LNCaP clone FGC (cell line): ENCODE data around the gene EXT2.

Experiments used
- DNase-seq: peaks from one replicate; pipeline ENCODE4 v3.0.0-alpha.2; 2011; ENCODE audit warnings: low read depth
- H3K4me3 ChIP-seq: 2 replicates; pipeline ENCODE4 v1.5.1; 2011; ENCODE audit warnings: mild to moderate bottlenecking, low read depth, low read length, control low read depth
- CTCF ChIP-seq: IDR thresholded peaks from 2 replicates; pipeline ENCODE4 v1.5.1; 2012; ENCODE audit warnings: mild to moderate bottlenecking; ENCODE audit not compliant: control insufficient read depth, insufficient read depth; ENCODE audit errors: extremely low read depth

EXT2 gene

GRCh38 chr11:44288133-44288526 is 192.7 kb downstream of the EXT2 start:
- DNase-seq = no peak
- TF ChIP-seq CTCF = no peak
- no peak overlapping the region for H3K4me3 ChIP-seq

- no peak for DNase-seq
- TF ChIP-seq CTCF = no peak
Observed at GRCh38 chr11:44290208-44290607, 194.7 kb downstream of the EXT2 start.

More at GRCh38 chr11:44290208-44290607, 194.7 kb downstream of the EXT2 start:
- no peak overlapping the region for H3K4me3 ChIP-seq
